ENCODE measurements around the gene ELOVL1. TPM values are rescaled to one million over a fixed set of nuclear protein-coding genes. Genes with fewer than 3 reads are reported as not detected.

ELOVL1 gene
- total RNA-seq, 4 donors from 2014 or later: 99.8 to 187 (median 115) TPM

GRCh38 chr1:43339584-43340232 lies 28.1 kb downstream of the ELOVL1 start:
- H3K36me3 ChIP-seq: no peaks in the 10 kb centered on the region
- no peak for TF ChIP-seq POLR2A (IDR thresholded peaks at IDR 0.05)
- TF ChIP-seq, protein P1, sequence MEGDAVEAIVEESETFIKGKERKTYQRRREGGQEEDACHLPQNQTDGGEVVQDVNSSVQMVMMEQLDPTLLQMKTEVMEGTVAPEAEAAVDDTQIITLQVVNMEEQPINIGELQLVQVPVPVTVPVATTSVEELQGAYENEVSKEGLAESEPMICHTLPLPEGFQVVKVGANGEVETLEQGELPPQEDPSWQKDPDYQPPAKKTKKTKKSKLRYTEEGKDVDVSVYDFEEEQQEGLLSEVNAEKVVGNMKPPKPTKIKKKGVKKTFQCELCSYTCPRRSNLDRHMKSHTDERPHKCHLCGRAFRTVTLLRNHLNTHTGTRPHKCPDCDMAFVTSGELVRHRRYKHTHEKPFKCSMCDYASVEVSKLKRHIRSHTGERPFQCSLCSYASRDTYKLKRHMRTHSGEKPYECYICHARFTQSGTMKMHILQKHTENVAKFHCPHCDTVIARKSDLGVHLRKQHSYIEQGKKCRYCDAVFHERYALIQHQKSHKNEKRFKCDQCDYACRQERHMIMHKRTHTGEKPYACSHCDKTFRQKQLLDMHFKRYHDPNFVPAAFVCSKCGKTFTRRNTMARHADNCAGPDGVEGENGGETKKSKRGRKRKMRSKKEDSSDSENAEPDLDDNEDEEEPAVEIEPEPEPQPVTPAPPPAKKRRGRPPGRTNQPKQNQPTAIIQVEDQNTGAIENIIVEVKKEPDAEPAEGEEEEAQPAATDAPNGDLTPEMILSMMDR (IDR thresholded peaks at IDR 0.05): no peak
- 75 to 93% methylated on average over 4 of the region's 6 CpGs for WGBS, 2 donors
- peaks cover 0 to 19% (median 0%) of the 10 kb centered on the region in 3 donors for H3K4me1 ChIP-seq
- no peak for DNase-seq
- H3K4me3 ChIP-seq: no peak overlapping the region
- no peak overlapping the region for H3K27ac ChIP-seq
- H3K9me3 ChIP-seq: no peaks in the 10 kb centered on the region
- H3K27me3 ChIP-seq: no peaks in the 10 kb centered on the region
- intact Hi-C loops (cut with DNase I): no loop called here

DNA sequence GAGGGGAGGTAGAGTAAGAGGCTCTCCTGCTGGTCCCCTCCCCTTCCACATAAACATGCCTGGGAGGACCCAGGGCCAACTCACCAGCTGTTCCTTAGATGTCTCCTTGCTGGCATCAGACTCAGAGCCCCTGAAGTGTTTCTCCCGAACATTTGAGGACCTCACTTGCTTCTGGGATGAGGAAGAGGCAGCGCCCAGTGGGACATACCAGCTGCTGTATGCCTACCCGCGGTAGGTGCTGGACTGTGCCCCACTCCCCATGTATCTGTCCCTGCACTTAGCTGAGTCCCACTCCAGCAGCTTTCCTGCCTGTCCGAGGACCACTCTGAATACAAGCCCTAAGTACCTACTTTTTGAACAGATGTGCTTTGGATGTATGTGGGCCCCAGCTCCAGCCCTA lies 29.8 kb downstream of the ELOVL1 start:
- Histone ChIP-seq H3K27ac (no peak overlapping the region), H3K4me1 (peaks cover 0 to 3% (median 0%) of the 10 kb centered on the region in 3 donors), H3K36me3 (no peaks in the 10 kb centered on the region), H3K4me3 (no peak overlapping the region), H3K9me3 (no peaks in the 10 kb centered on the region), H3K27me3 (no peaks in the 10 kb centered on the region)
- TF ChIP-seq, protein P1 (IDR thresholded peaks at IDR 0.05): no peak
- no peak for TF ChIP-seq POLR2A (IDR thresholded peaks at IDR 0.05)
- WGBS, 2 donors: 70 to 73% methylated on average over 2 to 4 of the region's 5 CpGs
- no peak for DNase-seq
- intact Hi-C loops (cut with DNase I): no loop called here

DNA sequence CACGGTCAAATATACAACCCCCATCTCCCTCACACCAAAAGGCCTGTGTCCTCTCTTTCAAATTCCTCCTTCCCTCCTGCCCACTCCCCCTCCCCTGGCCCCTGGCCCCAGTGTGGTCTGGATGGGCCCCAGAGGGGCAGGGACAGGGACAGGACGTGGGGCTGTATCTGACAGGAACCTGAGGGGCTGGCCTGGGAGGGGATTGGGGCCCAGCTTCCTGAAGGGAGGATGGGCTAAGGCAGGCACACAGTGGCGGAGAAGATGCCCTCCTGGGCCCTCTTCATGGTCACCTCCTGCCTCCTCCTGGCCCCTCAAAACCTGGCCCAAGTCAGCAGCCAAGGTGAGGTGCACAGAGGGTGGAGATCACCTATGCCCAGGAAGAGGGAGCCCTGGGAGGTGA lies 30.2 kb downstream of the ELOVL1 start, which contains the start of gene MPL:
TSS of gene MPL (plus strand) at position 231 of the 400 bp plus-strand sequence. CDS start at position 262, 31 bp downstream.
- no peaks in the 10 kb centered on the region for H3K9me3 ChIP-seq
- no peak within 1 kb of the TSS for H3K27ac ChIP-seq
- intact Hi-C loops (cut with DNase I): no loop called here
- TF ChIP-seq POLR2A (IDR thresholded peaks at IDR 0.05): no peak
- TF ChIP-seq, protein P1 (IDR thresholded peaks at IDR 0.05): no peak
- no peaks in the 10 kb centered on the region for H3K36me3 ChIP-seq
- 58 to 70% methylated on average over 1 of the region's 3 CpGs for WGBS, 2 donors
- no peak within 1 kb of the TSS for H3K4me3 ChIP-seq
- no peaks in the 10 kb centered on the region for H3K27me3 ChIP-seq
- H3K4me1 ChIP-seq: no peaks in the 10 kb centered on the region
- DNase-seq: no peak

DNA sequence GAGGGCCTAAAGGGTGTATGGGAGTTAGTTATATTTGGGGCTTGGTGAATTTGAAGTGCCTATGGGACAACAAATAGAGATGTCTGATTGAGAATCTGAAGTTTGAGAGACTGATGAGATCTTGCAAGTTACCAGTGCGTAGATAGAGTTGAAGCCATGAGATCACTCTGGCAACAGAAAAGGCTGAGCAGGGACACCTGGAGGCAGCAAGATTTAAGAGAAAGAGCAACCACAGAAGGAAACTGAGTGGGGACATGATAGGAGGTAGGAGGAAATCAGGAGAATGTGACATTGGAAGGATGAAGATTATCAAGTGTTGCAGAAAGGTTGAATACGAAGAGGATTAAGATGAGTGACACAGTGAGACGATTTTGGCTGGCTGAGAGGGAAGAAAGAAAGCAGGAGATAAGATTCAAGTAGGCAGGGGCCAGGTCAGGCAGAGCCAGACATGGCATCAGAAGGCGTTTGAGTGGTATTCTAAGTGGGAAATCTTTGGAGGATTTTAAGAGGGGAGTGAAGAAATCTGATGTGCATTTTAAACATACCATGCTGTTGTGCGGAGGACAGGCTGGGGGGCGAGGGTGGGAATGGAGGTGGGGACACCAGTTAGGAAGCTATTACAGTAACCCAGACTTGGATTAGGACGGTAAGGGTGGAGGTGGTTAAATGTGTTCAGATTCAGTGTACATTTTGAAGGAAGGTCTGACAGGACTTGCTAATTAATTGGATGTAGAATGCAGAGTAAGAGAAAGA lies 33.2 kb downstream of the ELOVL1 start:
- H3K4me3 ChIP-seq: no peak overlapping the region
- no peak for TF ChIP-seq POLR2A (IDR thresholded peaks at IDR 0.05)
- TF ChIP-seq, protein P1 (IDR thresholded peaks at IDR 0.05): no peak
- 59 to 73% methylated on average over 7 of the region's 7 CpGs for WGBS, 2 donors
- no peaks in the 10 kb centered on the region for H3K27me3 ChIP-seq
- no peak overlapping the region for H3K27ac ChIP-seq
- no peaks in the 10 kb centered on the region for H3K36me3 ChIP-seq
- intact Hi-C loops (cut with DNase I): no loop called here
- H3K4me1 ChIP-seq: peaks cover 9 to 11% (median 10%) of the 10 kb centered on the region in 3 donors
- DNase-seq: no peak
- no peaks in the 10 kb centered on the region for H3K9me3 ChIP-seq

DNA sequence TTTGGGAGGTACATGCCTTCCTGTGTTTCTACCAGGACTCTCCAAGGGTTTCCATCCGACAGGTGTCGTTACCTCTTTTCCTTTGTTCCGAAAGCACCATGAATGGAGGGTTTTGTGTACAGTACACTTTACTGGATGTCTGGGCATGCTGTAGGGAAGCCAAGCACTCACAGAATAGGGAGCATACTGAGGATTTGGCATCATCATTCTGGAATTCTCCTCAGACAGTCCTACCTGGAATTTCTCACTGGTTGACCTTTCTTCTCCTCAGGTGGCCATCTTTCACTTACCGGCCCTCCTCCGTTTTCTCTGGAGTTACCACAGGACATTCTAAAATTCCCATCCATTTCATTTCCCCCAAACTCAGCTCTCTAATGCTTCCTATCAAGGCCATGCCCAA lies 36.1 kb downstream of the ELOVL1 start:
- no peak for DNase-seq
- Histone ChIP-seq H3K4me1 (peaks cover 10 to 12% (median 11%) of the 10 kb centered on the region in 3 donors), H3K27ac (no peak overlapping the region), H3K4me3 (no peak overlapping the region), H3K27me3 (no peaks in the 10 kb centered on the region), H3K9me3 (no peaks in the 10 kb centered on the region), H3K36me3 (no peaks in the 10 kb centered on the region)
- 94 to 97% methylated on average over 5 of the region's 5 CpGs for WGBS, 2 donors
- intact Hi-C loops (cut with DNase I): no loop called here
- TF ChIP-seq, protein P1 (IDR thresholded peaks at IDR 0.05): no peak
- TF ChIP-seq POLR2A (IDR thresholded peaks at IDR 0.05): no peak

Measured in esophagus squamous epithelium (tissue), 5 donors.